GM20000 (cell line): ENCODE results near the gene STAU1.

Experiments
- DNase-seq: peaks from one replicate; pipeline ENCODE4 v3.0.0; 2012; ENCODE audit warnings: low spot score
- CTCF ChIP-seq: IDR thresholded peaks from 2 replicates; pipeline ENCODE4 v1.5.1; 2012; ENCODE audit warnings: mild to moderate bottlenecking, control low read depth; ENCODE audit errors: extremely low read depth, missing control alignments

Gene STAU1

DNA sequence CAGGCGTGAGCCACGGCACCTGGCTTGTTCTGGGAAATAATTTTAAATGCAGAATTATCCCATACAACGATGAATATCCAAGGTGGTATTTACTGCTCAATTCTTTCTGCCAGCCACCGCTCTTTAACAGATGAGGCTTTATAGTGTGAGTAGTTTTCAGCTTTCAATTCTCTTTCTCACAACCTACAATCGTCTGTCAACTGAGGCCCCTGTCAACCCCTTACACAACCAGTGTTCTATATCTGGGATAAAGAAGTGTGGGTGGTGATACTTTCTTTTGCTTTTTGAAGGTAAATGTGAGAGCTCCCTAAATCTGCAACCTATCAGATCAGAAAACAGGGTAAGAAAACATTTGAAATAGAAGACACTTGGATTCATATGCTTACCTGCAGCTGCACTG, 22.5 kb downstream of the STAU1 start:
- peak; percentile 27 for DNase-seq
- TF ChIP-seq CTCF, result no peak

GRCh38 chr20:49163696-49164095, 24.4 kb downstream of the STAU1 start:
- no peak for DNase-seq
- no peak for TF ChIP-seq CTCF

GRCh38 chr20:49161428-49162152, 26.5 kb downstream of the STAU1 start:
- no peak for DNase-seq
- no peak for TF ChIP-seq CTCF

DNA sequence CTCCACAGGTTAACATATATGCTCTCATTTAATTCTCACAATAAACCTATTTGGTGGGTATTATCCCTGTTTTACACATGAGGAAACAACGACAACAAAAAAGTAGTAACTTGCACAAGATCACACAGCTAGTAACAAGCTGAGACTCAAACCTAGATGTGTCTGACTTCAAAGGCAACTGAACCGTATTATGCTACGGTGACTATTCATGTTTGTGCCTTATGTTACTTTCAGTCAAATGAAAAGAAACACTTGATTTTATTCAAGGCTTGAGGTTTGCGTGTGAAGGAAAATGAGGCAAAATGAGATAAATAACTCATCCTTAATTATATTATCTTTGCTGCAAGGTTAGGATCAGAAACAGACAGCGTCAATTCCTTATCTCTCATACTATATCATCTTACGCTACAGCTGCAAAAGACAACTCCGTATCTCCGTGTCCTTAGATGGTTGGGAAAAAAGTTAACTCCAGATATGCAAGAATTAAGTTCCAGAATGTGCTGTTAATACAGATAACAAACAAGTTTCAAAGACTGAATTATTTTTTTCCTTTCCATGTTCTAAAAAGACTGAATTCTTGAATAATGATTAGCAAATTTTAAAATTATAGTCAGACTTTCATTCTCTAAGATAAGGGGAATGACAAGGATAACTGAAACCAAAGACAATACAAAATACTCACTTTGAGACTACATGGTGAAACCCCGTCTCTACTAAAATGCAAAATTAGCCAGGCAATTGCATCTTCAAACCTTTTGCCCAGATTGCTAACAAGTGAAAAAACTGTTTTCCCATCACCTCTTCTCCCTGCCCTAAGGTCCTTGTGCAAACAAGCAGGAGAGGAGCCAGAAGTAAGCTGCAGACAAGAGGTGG, 27.8 kb downstream of the STAU1 start:
- DNase-seq, result no peak
- no peak for TF ChIP-seq CTCF

GRCh38 chr20:49157146-49157545, 31.0 kb downstream of the STAU1 start:
- DNase-seq, result no peak
- no peak for TF ChIP-seq CTCF

GRCh38 chr20:49156481-49156880, 31.7 kb downstream of the STAU1 start:
- no peak for TF ChIP-seq CTCF

DNA sequence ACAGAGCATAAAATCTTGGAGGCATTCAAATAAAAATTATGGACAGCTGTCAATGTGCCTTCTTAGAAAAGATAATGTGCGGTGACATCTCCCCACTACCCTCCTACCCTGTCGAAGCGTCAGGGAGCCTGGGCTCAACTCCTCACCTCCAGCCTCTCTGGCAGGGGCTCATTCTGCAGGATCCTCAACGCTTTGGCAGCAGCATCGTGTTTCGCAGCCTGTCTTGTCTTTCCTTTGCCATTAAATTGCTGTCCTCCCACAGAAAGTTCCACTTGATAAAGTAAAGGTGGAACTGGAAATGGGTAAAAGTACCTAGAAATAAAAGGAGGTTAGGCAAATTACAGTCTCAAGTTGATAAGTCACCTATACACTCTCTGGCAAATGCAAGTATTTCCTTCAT, 36.7 kb downstream of the STAU1 start:
- no peak for TF ChIP-seq CTCF
- DNase-seq, result no peak

More at GRCh38 chr20:49156481-49156880, 31.7 kb downstream of the STAU1 start:
- no peak for DNase-seq
